ENCODE measurements around the gene COLEC11.
"Not testable (repeated sequence)": the region's sequence is repeated elsewhere in the genome, so short reads cannot be mapped to it uniquely, and the experiment has no call there.

Gene COLEC11

GRCh38 chr2:3626118-3626811, 31.4 kb downstream of the COLEC11 start:
- no peak for DNase-seq

GRCh38 chr2:3626812-3627499, 32.0 kb downstream of the COLEC11 start:
- DNase-seq, result no peak

- no peak for DNase-seq
These were observed 32.7 kb downstream of the COLEC11 start for GRCh38 chr2:3627500-3628100.

- no peak for DNase-seq
These were observed 33.3 kb downstream of the COLEC11 start for GRCh38 chr2:3628241-3628679.

- DNase-seq, result no peak
These were observed 33.9 kb downstream of the COLEC11 start for GRCh38 chr2:3628800-3629199.

GRCh38 chr2:3630631-3631030, 35.7 kb downstream of the COLEC11 start:
- no peak for DNase-seq

GRCh38 chr2:3631161-3631850, 36.4 kb downstream of the COLEC11 start:
- DNase-seq, result no peak

GRCh38 chr2:3631851-3632659, 37.1 kb downstream of the COLEC11 start:
- no peak for DNase-seq

GRCh38 chr2:3633089-3633981, 38.4 kb downstream of the COLEC11 start:
- peak; percentile 74 for DNase-seq

GRCh38 chr2:3633982-3634595, 39.2 kb downstream of the COLEC11 start:
- DNase-seq, result no peak

GRCh38 chr2:3634596-3635121, 39.7 kb downstream of the COLEC11 start:
- no peak for DNase-seq

GRCh38 chr2:3635171-3635974, 40.5 kb downstream of the COLEC11 start:
- DNase-seq, result no peak

GRCh38 chr2:3635975-3636327, 41.0 kb downstream of the COLEC11 start:
- DNase-seq, result not testable (repeated sequence)

- DNase-seq, result no peak
These were observed 41.8 kb downstream of the COLEC11 start for GRCh38 chr2:3636586-3637310.

- DNase-seq, result no peak
These were observed 42.4 kb downstream of the COLEC11 start for GRCh38 chr2:3637311-3637675.

GRCh38 chr2:3637692-3638455, 43.0 kb downstream of the COLEC11 start:
- no peak for DNase-seq

GRCh38 chr2:3638456-3638810, 43.5 kb downstream of the COLEC11 start:
- DNase-seq, result no peak

- no peak for DNase-seq
These were observed 44.2 kb downstream of the COLEC11 start for GRCh38 chr2:3639015-3639630.

Data from NCI-H1105 treated with DMSO at 0.1 percent for 48 hours (cell line).